Activated CD4-positive, alpha-beta T cell treated with anti-CD3 and anti-CD28 coated beads, Interleukin-2, amount 50 U/mL, for 16 hours (primary cell): ENCODE results near the gene WLS.
A peak's percentile ranks its signal among the peaks of the same experiment; 100 is the strongest.

Experiments used
- DNase-seq: peaks from one replicate; pipeline ENCODE4 v3.0.0-alpha.2; 2020

Gene WLS

DNA sequence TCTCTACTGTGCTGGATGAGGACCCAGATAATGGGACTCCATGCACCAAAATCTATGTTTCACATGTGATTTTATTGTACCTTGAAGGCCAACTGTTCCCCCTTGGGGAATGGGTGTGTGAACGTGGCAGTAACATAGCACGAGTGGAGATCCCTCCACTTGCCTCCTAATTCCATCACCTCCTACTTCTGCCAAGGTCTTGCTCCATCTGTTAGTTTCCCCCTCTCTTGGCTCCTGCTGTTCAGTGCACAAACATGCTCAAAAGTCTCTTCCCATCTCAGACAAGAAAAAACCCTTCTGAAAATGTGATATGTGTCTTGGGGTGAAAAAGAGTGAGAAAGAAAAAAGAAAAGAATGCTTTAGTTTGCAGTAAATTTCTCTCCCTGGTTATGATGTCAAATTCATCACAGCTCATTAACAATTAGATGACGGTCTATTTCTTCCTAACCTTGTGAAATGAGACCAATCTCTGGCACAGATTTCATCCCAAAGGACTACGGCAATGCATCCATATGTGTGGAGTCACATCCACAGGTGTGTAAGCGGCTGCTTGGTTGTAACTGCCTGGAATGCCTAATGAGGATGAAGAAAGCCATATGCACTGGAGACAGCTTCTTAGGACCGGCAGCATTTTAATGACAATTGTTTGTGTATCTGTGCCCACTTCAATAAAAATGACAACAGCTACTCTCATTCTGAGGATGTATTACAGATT, 102.6 kb downstream of the WLS start:
- DNase-seq = no peak

DNA sequence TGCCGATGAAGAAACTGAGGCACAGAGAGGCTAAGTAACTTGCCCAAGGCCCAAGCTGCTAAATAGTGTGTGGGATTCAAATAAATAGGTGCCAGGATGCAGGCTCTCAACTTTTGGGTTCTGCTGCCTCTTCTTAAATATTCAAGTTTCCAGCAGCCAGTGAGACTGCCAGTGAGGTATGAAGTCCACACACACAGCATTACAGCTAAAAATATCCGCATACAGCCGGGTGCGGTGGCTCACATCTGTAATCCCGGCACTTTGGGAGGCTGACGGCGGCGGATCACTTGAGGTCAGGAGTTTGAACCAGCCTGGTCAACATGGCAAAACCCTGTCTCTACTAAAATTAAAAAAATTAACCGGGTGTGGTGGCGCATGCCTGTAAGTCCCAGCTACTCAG, 103.5 kb downstream of the WLS start:
- no peak for DNase-seq

DNA sequence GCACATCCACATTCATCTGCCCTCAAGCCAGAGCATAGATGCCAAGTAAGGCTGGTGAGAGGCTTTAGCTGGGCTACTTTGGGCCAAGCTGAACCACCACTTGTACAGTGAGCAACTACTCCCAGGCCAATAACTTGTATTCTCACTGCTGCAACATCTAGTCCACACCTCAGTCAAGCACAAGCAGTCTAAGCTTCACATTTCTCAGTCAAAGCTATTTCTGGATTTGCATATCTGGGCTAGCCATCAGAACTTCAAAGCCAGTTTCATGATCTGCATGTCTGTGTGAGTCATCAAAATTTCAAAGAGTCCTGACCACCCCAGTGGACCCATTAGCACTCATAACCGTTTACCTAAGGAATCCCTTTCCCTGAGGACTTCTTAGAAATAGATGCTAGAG, 104.2 kb downstream of the WLS start:
- no peak for DNase-seq

DNA sequence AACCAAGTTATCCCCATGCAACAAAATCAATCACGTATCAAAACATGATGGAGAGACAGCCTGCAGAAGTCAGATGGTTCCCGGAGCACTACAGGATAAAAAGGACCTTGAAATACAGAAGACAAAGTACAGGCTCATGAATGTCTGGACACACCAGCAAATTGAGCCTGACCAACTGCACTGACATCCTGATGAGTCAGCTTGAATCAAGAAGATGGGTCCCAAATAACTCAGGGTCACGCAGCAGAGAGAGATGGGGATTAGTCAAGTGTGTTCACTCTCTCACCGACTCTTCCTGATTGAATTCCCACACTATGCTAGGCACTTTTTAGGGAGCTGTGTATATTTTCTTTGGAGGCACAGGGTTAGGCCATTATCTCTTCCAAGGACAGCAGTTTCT, 110.8 kb downstream of the WLS start:
- no peak for DNase-seq

DNA sequence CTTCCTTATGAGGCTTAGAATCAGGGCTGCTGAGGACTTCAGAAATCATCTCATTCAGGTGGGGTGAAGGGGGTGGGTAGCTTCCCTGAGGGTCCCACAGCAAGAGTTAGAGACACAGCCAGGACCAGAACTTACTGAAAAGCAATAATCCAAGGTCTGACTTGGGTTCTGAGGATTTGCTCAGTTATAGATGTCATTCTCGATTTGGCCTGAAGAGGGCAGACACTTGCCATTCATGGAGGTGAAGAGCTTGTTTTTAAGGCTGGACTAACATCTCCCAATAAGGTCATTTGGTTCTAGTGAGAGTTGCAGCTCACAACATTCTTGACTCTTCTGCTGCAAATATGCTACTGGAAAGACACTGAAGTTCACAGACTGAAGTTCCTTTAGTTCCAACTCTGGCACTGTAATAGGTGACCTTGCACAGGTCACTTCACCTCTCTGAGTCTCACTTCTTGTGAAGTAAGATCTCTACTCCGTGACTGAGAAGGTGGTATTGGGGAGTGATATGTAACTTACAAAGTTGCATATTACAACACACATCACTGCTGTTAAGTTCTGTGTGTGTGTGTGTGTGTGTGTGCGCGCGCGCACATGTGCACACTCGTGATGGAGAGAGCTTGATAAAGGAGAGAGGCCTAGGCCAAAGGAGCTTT, 112.1 kb downstream of the WLS start:
- DNase-seq = peak; percentile 62

DNA sequence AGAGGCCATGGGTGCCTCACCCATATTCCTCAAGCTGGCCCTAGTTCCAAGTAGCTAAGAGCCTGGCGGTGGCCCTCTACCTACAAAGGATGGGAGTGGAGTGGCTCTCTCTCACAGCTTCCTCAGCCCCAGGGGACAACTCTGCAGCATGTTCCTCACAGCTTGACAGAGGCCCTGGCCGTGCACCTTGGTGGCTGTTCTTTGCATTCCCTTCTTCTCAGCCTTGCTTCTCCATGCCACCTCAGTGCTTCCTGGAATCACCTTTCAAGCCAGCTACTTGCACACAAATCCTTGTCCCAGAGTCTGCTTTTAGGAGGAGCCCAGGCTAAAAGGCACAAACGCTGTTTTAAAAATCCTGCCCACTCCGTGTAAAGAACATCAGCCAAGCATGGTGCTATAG, 112.9 kb downstream of the WLS start:
- no peak for DNase-seq

DNA sequence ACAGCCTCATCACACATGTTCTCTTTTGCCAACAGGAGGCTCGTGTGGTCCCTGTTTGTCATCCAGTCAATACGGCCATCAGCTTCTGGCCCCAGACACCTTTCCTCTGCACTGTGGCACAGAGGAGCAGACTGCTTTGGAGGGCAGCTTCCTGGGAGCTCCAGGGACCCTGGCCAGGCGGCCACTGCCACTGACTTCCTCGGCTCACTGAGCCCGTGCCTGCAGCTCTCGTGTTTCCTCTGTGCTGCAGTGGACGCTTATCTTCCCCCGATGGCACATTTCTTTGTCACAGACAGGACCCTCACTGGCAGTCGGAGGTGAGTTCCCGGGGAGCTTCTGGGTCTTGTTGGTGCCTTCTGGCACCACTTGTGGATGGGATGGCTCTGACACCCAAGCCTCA, 114.9 kb downstream of the WLS start:
- DNase-seq = no peak

DNA sequence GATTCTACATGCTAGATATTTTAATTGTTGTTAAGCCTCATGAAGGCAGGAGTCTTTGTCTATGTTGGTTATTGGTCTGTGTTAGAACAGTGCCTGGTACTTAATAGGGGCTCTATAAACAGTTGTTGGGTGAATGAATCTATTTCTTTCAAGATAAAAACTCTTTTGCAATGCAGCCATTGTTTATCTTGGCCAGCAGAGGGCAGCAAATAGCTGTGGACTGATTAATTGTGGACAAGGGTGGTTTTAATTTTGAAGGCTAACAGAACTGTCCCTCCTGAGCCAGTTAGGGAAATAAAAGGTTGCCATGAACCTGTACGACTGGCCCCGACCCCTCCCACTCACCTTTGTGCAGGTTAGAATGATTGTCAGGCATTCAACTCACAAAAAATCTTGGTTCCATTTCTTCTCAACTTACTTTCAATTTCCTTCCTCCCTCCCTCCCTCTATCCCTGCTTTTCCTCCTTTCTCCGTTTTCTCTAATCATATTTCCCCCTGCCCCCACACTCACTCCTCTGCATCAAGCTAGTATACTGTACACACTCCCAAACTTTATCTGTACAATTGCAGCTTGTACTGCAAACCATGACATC, 115.6 kb downstream of the WLS start:
- peak; percentile 34 for DNase-seq

DNA sequence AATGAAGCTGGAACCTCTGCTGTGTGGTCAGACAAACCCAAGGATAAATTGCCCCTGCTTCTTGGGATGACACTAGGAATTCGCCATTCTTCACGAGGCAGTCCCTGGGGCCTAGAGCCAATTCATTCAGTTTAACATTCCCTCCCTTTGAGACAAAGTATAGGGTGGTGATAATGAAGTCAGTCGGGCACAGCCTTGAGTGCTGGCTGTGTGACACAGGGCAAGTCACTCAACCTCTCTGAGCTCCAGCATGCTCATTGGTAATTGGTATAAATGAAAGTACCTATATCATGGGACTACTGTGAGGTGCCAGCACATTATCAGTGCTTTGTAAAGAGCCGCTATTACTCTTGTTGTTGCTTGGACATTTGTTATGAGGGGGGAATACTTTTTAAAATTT, 117.0 kb downstream of the WLS start:
- DNase-seq = no peak

DNA sequence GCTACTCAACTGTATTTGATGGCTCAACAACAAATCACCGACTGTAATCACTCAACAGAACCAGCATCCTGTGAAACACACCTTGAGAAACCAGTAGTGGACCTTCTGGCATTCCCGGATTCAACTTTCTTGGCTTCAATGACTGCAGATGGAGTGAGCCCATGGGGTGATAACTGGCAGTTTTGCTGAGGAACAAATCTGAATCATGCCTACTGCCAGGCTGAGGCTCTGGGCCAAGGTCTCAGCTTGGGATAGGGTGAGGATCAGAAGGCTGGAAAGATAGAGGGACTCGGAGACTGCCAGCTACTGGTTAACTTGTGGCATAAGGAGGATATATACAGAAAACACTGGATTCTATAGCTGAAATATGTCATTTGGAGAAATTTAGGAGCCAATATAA, 118.4 kb downstream of the WLS start:
- no peak for DNase-seq

DNA sequence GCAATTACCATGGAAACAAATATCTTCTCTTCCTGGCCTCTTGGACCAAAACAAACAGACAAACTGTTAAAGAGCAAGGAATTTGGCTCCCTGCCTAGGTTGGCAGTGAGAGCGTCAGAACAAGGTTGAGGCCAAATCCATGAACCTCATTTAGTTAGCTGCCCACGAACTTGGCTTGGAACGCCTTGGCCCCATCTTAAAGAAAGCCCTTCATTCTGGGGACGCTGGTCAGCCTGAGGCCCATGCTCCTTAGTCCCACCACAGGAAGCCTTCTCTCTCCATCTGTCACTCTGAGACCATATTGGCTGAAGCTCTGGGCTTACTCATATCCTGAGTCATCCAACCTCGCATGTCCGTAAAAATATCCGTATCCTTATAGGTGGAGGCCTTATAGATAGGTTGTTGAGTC, 119.5 kb downstream of the WLS start:
- DNase-seq = no peak

DNA sequence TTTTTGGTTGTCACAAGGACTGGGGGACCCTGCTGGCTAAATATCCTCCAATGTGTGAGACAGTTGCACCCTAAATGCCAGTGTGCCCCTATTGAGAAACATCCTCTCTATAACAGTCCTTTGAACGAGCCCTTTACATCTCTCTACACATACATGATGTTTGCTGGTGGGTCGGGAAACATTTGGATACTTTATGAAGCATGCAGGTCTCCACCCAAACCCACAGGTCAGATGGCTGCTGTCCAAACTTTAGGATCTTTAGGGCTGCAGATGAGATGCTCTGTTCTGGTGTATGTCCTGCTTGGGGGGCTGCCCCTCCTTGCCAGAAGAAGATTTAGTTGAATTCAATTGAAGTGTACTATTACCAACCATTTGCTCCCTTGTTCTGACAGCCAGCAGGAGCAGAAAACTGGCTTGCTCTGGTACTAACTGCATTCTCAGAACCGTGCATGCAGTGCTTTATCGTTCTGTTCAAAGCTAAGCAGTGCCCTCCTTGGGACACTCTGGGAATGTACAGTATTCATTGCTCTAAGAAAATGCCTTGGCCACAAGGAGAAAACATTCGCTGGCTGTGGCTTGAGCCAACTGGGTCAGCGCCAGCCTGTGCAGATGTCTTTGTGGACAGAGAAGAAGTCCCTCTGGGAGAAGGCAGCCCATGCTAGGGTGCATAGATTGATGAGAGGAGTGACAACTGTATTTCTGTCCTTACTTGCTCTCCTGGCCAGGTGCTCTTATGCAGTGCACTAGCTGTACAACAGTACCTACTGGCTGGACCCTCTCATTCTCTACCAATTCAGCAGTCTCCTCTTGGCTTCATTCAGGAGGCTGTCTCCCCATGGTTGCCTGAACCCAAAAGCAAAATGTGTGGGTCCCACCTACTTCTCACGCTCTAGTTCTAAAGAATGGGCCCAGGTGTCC, 120.5 kb downstream of the WLS start:
- no peak for DNase-seq

DNA sequence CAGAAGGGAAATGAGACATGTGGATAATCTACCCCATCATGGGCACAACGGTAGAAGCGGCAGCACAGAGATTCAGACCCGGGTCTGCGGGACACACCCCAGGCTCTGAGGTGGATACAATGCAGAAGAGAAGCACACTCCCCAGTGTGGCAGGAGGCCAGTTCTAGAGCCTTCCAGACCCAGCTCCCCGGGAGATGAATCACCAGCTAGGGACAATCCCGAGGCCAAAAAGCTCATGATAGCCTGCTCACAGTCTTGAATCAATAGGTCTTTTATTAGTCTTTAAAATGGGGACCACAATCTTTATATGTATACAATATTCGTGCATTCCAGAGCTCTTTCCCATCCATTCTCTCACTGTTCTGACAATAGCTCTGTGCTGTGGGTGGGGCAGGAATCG, 124.6 kb downstream of the WLS start:
- no peak for DNase-seq

DNA sequence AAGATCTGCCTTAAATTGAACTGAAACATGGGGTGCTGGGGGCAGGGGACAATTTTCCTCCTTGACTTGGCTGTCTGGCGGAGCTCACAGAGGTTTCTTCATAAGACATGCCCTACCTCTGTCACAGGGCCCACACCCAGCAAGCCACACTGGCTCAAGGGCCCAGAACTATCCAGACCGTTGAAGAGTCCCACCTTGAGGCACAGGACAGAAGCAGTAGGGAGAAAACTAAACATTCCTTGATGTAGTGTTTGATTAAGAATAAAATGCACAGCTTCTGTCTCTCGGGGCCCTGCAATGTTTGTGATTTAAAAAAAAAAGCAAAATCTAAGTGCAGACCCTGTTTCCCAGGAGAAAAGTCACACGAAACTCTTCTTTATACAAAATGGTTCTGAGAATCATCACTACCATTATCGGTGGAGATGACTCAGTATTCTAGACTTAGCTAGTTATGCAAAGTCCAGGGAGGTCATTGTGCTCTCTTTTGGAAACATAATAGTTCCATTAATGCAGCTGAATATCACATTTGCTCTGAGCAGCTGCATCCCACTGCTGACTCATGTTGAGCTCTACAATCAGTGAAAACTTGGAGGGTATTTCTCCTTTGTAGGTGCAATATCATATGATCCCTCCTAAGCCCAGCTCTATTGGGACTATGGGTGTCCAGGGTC, 128.3 kb downstream of the WLS start:
- no peak for DNase-seq

DNA sequence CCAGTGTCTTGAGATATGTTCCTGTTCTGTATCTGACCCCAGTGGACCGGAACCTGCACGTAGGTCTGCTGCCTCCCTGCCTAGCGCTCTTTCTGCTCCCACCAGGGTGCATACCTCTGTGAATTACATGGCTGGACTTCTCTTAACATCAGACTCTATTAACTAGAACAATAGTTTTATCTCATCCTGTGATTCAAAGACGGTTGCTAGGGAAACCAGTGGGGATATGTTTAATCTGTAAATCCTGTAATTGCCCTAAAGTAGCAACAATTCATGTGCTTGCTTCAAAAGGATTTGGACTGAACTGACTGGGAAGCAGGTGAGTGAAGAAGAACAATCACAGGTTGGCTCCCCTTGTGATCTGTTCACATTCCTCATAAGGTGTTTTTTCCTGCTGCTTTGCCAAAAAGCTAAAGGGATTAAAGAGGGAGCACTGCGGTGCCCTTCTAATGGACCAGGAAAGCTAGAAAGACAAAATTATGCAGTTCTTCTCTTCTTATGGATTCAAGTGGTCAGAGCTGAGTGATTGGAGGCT, 129.2 kb downstream of the WLS start:
- no peak for DNase-seq

DNA sequence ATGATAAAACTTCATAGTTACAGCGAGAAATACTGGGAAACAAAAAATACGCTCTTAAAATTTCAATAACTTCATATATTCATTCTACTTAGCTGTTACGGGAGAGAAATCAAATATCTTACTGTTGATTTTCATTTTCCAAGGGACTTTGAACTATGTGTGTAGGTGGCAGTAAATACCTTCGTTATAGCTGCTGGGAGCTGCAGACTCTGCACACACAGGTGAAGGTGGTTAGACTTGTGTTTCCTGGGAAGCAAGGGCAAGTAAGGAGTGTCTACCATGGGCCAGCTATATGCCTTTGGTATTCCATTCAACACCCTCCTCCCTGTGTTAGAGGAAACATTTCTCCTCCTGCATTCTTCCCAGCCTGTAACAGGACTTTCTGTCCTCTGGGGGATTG, 130.5 kb downstream of the WLS start:
- no peak for DNase-seq

DNA sequence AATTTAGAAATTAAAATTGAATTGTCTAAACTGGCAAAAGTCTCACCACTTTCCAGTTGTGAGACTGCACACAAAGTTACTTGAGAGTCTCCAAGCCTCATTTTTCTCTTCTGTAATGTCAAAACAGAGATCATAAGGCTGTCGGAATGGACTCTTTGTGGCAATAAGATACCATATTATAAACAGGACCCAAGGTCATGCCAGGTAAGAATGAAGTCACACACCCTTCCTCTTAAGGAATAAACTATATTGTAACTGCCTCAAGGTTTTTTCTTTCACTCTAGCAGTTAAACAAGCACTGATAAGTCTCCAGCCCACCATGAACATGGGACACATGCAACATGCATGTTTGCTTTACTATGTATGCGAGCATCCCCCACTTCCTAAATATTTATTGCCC, 131.8 kb downstream of the WLS start:
- DNase-seq = no peak

DNA sequence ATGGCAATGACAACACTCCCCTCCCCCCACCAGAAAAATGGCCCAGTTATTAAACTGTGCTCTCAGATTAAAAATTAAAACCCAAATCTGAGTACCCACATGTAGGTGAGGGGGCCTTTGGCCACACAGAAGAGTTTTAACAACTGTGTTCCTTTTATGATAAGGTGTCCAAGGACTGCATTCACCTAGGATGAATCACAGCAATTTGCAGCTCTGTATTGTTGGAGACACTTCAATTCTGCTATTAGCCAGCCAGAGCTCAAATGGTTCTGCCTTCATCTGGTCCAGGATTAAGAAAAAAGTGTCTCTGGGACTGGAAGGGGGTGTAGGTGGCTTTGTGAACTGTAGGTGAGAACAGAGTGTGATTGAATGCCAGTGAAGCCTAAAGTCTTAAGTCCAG, 138.6 kb downstream of the WLS start:
- no peak for DNase-seq

DNA sequence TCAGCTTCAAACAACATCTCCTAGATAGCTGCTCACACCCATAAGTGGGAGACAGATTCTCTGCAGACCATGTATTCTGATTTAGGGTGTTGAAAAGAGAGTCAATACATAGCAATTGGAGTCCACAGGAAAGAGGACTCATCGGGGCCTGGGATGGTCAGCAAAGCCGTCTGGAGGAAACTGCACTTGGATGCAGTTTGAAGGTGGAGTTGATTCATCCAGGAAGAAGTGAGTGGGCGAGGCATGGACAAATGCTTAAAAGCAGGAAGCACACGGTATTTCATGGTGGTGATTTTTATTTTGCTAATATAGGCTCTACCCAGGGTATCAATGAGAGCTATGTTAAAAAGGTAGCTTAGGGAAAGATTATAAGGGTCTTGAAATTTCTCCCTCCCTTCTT, 145.1 kb downstream of the WLS start:
- DNase-seq = no peak

DNA sequence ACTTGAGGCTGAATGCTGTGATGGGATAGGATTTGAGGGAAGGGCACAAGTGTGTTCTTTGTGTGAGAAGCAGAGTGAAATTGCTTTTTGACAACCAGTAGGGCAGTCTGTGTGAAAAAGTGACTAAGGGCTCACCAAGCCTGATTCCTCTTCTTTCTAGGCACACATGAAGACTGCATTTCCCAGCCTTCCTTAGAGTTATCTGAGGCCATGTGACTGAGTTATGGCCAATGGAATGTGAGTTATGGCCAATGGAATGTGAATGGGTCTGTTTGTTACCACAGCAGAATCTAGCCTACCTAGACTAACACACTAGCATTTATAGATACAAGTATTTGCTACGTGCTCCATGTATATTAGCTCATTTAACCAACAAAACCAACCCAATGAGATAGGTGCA, 146.6 kb downstream of the WLS start:
- DNase-seq = no peak

DNA sequence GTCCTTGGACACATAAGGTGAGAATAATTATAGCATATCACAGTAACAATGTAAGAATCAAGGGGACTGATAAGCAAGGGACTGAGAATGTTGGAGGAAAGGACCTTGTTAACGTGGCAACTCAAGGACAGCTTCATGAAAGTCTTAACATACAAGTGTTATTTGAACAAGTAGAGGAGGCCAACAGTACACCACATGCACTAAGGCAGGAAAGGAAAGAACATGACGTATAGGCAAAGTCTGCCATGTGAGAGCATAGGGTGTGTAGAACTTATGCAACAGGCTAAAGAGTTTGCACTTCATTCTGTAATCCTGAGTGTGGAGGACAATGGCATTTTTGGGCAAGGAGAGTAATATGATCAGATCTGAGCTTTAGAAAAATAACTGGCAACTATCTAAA, 148.6 kb downstream of the WLS start:
- no peak for DNase-seq

DNA sequence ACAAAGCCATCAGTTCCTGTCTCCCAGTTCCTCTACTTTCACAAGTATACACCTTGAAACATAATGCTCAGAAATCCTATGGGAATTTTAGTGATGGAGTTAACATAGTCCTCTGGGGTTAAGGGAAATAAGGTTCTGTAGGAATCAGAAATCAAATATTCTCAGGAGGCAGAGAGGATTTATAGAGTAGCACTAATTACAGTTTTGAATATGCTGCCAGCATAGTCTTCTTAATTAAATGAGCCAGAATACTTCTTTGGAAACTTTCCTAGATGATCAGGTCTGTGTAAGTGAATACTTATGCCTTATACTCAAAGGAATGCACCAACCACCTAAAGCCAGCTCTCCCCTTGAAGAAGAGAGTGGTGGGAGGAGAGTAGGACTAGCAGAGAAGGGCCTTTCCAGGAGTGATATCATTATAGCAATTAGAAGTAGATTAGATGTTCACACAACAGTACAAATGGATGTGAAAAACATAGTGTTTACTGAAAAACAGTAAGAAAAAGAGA, 150.5 kb downstream of the WLS start:
- no peak for DNase-seq

DNA sequence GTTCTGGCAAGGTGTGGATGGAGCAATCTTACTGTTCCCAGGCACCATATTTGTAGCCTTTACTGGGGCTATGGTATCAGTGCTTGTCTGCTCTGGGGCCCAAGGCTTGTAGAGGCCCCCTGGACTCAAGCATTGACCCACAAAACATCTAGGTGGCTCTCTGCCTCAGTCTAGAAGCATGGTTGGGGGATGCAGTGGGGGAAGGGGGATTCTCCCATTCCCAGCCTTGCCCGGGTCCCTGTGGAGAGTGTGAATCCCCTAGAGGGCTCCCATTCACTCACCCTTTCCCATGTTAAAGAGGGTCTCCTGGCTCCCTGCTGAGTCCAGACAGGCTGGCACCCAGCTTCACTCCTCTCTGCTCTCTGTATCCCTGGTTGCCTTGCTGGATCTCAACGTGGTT, 153.7 kb downstream of the WLS start:
- DNase-seq = no peak
